ENCODE data around the gene TRAPPC4.
"Not testable (repeated sequence)": the region's sequence is repeated elsewhere in the genome, so short reads cannot be mapped to it uniquely, and the experiment has no call there.

The TRAPPC4 gene

DNA sequence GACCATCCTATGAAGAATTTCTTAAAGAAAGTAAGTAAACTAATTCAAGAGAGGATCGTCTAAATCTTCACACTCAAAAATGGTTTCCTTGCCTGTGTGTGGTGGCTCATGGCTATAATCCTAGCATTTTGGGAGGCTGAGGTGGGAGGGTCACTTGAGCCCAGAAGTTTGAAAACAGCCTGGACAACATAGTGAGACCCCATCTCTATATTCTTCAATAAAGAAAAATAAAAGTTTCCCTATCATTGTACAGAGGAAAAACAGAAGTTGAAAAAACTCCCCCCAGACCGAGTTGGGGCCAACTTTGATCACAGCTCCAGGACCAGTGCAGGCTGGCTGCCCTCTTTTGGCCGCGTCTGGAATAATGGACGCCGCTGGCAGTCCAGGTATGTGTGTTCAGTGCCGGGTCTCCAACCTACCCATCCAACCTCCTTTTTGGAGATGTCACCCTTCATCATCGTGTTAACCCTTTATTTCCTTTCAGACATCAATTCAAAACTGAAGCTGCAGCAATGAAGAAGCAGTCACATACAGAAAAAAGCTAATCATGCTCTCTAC, 3.4 kb upstream of the TRAPPC4 start:
- DNase-seq: no peak

DNA sequence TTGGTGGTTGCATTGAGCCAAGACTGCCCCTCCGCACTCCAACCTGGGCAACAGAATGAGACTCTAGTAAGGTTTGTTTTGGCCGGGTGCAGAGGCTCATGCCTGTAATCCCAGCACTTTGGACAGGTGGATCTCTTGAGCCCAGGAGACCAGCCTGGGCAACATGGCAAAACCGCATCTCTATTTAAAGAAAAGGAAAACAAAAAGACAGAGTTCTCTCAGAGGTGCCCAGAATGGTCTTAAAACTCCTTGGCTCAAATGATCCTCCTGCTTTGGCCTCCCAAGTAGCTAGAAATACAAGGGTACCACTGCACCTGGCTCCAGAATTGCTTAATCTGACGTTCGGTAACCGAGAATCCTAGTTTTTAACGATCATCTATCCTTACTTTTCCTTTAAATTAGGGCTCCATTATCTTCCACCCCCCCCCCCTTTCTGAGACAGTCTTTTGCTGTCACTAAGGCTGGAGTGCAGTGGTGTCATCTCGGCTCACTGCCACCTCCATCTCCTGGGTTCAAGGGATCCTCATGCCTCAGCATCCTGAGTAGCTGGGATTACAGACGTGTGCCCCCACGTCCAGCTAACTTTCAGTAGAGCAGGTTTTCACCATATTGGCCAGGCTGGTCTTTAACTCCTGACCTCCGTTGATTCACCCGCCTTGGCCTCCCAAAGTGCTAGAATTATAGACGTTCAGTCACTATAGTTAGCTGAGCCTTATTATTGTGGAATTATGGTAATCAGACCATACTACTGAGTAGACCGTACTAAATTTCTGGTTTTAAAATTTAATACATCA, 2.2 kb upstream of the TRAPPC4 start:
- no peak for DNase-seq

DNA sequence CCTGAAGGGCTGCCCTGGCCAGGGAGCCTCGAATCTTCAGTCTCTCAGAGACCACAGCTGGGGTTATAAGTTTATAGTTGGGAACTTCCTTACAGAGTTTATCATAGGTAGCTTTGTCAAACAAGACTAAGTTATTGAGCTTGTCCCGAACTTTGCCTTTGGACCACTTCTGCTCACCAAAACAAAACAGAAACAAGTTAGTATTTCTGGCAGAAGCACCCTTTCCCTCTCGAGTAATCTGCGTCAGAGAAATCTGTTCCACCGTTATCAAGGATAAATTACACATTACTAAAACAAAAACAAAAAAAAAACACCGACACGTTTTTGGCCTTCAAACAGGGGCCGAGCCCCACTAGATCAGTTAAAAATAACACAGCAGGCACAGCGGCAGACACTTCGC, 1.2 kb upstream of the TRAPPC4 start:
- not testable (repeated sequence) for DNase-seq

GRCh38 chr11:119019996-119020395, 1.4 kb downstream of the TRAPPC4 start:
- no peak for DNase-seq

DNA sequence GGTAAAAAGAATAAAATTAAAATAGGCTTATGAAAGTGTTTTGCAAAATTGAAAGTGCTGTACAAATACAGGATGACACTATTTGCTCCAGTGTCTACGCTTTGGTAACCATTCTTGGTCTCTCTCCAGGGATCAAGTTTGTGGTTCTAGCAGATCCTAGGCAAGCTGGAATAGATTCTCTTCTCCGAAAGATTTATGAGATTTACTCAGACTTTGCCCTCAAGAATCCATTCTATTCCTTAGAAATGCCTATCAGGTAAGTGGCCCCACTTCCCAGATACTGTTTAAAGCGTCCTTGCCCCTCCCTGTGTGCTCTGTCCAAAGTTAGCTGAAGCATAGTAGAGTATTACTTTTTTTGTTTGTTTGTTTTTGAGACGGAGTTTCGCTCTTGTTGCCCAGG, 3.1 kb downstream of the TRAPPC4 start:
- DNase-seq: no peak

DNA sequence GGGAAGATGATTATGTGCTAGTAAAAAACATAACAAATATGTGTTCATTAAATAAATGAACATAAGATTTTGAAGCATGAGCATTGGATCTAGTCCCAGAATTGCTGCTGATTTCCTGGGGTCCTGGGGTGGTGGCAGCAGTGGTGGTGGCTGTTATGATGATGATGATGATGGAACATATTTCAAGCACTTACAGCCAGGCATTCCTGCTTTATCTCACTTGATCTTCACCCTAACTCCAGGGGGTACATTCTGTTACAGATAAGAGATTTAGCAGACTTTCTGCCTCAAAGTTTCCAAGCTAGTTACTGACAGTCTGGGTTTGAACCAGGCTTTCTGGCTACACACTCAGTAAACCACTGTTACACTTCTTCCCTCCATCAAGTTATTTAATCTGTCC, 5.2 kb downstream of the TRAPPC4 start:
- no peak for DNase-seq

- no peak for DNase-seq
Measured at GRCh38 chr11:119024430-119025098, 6.0 kb downstream of the TRAPPC4 start.

DNA sequence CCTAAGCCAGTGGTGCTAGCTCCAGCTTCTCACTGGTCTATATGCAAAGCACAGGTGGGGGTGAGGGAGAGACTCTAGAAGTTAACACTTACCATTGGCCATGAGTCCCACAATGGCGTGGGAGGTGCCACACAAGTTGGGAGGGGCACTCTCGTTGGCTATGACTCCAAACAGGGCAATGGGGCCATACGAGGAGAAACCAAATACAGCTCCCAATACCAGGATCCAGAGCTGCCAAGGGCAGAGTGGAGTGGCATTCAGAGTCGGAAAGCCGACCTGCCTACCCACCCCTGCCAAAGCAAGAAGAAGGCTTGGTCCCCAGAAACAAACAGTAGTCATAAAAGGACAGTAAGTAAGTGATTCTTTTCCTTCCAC, 6.5 kb downstream of the TRAPPC4 start:
- DNase-seq: no peak

- no peak for DNase-seq
Measured at GRCh38 chr11:119025541-119025940, 7.0 kb downstream of the TRAPPC4 start.

GRCh38 chr11:119025978-119026766, 7.6 kb downstream of the TRAPPC4 start:
- DNase-seq: no peak

DNA sequence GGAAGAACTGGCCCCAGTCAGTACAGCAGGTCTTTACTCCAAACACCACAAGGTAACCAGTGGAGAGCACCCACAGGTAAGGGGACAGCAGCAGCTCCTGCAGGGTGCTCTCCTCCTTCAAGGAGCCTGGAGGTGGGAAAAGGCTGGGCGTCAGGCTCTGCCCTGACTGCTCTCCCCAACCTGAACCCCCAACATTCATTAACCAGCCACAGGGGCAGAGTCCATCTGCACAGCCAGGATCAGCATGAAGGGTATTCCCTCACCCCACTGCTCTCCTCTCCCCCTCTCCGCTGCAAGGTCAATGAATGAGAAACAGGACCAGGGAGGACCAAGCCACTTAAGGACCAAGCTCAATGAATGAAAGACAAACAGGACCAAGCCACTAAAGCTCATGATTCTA, 8.4 kb downstream of the TRAPPC4 start:
- DNase-seq: no peak

GRCh38 chr11:119027561-119028345, 9.2 kb downstream of the TRAPPC4 start:
- DNase-seq: no peak

DNA sequence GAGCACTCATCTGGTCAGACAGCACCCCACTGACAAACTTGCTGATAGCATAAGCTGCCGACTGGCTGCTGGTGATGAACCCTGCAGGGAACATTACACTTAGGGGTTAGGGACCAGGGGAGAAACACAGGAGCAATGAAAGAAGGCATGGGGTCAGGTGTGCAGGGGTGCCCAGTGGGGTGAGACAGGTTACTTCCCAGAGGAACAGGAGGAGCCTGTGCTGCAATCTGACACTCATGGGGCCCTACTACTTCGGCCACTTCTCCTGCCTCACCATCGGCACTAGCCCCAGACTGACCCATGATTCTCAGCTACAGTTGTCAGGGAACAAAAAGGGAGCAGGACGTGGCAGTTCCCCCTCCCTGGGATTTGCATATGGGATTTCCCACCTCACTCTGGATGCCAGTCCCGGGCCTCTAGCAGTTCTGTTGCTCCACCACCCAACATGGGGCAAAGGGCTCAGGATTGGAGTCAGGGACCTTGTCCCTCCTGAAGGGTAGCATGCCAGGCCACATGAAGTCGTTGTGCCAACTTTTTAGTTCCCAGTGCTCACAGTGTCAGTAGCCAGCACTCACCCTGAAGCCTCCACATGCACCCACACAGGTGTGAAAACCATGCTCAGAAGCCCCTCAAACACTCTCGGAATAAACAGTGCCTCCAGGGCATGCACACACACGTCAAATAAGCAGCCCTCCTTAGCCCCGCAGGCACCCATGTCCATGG, 9.9 kb downstream of the TRAPPC4 start:
- DNase-seq: no peak

DNA sequence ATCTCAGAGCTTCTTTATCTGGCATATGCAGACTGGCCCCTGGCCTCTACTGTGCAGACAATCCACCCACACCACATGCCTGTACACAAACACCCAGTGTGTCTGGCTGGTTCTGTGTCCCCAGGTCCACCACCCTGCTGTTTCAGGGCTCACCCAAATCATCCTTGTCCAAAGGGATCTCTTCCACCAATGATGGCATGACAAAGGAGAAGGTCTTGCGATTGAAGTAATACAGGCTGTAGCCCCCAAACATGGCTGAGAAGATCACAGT, 10.4 kb downstream of the TRAPPC4 start:
- DNase-seq: no peak

DNA sequence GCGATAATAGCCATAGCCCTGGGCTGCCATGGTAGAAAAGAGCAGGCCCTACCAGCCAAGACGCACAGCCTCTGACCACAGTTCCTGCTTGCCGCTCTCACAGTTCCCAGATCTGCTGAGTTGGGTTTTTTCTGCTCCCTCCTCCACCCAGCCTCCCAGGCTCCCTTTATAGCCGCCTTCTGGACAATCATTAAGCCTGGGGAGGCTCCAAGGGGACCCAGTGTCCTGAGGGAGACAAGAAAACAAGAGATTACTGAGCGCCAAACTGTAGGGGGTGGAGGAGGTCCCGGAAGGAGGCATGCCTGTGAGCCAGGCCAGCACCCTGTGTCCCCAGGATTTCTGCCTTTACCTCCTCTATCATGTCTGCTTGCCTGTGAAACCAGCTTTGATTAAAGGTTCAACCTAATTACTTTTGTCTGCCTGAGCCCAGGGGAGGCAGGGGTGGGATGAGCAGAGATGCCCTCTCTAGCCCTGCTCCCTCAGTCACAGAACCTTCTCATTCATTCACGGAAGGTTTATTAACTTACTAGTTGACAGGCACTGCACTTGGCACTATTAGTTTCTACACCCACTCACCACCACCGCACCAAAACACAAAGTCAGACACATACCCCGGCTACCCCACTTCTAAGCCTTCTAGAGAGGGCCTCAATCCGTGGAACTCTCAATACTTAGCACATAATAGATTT, 10.9 kb downstream of the TRAPPC4 start:
- no peak for DNase-seq

DNA sequence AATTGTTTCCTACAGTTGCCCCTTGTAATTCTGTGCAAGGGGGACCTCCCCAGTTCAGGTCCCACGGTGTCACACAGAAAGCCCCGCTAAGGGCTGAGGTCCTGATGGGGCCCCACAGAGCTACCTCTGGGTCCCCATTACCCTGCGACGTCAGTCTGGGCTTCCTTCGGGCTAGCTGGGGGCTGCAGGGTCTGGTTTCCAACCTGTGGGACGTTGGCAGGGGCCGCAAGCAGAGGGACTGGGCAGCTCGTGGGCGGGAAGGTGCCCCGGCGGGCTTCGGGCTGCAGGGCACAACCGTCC, 11.4 kb downstream of the TRAPPC4 start:
- no peak for DNase-seq

- peak; percentile 96 for DNase-seq
Measured at GRCh38 chr11:119030329-119031047, 11.9 kb downstream of the TRAPPC4 start, which contains the start of gene SLC37A4. Gene SLC37A4, minus strand, starts transcription at chr11:119030877.

- DNase-seq: no peak
Measured at GRCh38 chr11:119031912-119032280, 13.3 kb downstream of the TRAPPC4 start.

DNA sequence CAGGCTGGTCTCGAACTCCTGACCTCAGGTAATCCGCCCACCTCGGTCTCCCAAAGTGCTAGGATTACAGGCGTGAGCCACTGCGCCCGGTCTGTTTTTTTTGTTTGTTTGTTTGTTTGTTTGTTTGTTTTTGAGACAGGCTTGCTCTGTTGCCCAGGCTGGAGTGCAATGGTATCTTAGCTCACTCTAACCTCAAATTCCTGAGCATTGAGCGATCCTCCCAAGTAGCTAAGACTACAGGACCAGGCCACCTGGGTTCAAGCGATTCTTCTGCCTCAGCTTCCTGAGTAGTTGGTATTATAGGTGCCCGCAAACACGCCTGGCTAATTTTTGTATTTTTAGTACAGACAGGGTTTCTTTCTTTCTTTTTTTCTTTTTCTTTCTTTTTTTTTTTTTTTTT, 14.9 kb downstream of the TRAPPC4 start:
- not testable (repeated sequence) for DNase-seq

- DNase-seq: no peak
Measured at GRCh38 chr11:119034813-119035212, 16.2 kb downstream of the TRAPPC4 start.

- DNase-seq: no peak
Measured at GRCh38 chr11:119038884-119039283, 20.3 kb downstream of the TRAPPC4 start.
